ENCODE data around the gene EVA1B. TPM values are rescaled to one million over a fixed set of nuclear protein-coding genes. Genes with fewer than 3 reads are reported as not detected.
A peak's percentile ranks its signal among the peaks of the same experiment; 100 is the strongest.

The EVA1B gene
- total RNA-seq, 1 experiment from 2014 or later = 32.0 TPM

DNA sequence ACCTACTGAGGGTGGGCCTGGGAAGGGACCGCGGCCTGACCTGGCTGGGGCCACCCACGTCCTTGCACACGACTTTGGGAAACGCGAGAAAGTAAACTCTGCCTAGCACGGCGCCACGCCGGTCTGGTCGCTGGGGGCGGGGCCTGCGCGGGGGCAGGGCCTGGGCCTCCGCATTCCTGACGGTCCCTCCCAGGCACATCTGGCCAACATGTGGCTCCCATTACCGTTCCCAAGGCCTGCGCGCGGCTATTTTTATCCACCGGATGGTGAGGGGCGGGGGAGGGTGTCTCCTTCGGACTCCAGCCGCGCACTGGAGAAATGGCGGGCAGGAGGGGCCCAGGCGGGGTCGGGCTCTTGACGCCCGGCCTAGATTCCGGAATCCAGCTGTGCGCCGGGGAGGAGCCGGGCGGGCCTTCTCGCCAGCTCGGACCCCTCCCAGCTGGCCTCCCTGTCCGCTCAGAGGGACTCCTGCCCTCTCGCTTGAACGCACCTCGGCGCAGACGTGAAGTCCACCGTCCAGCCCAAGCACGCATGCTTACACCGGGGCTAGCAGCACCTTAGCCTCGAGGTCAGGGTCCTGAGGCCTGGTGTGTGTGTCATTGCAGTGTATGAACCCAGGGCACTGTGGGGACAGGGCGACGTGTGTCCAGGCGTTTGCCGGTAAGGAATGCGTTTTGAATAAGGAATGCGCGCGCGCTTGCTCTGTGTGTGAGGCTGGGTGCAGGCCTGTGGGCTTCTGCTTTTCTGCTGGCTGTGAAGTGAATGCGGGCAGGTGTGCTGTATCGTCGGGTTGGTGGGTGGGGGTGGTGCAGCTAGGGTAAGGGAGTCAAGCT, 2.1 kb downstream of the EVA1B start (continued):
- TF ChIP-seq GABPB1 (CRISPR knock-in tag; IDR thresholded peaks at IDR 0.05) (no peak), OVOL2 (CRISPR knock-in tag; IDR thresholded peaks at IDR 0.05; ENCODE audit: borderline replicate concordance) (no peak), RELA (CRISPR knock-in tag; IDR thresholded peaks at IDR 0.05; ENCODE audit: borderline replicate concordance) (no peak), EMX1 (CRISPR knock-in tag; IDR thresholded peaks at IDR 0.05) (no peak), SMAD4 (CRISPR knock-in tag; IDR thresholded peaks at IDR 0.05) (no peak), NR1H2 (CRISPR knock-in tag; IDR thresholded peaks at IDR 0.05) (no peak), IRF2 (CRISPR knock-in tag; IDR thresholded peaks at IDR 0.05; ENCODE audit: borderline replicate concordance, low read depth) (0 out of 2 replicates have a peak, but pooled peaks have one; percentile 49), CBFB (CRISPR knock-in tag; IDR thresholded peaks at IDR 0.05; ENCODE audit: low read depth) (no peak), MXD4 (CRISPR knock-in tag; IDR thresholded peaks at IDR 0.05; ENCODE audit: borderline replicate concordance) (no peak), ZNF232 (CRISPR knock-in tag; IDR thresholded peaks at IDR 0.05) (peak; percentile 89), NFYB (CRISPR knock-in tag; conservative IDR thresholded peaks at IDR 0.05; ENCODE audit: low read depth) (no peak), ELF4 (CRISPR knock-in tag; IDR thresholded peaks at IDR 0.05; ENCODE audit: low read depth) (no peak), ZNF396 (CRISPR knock-in tag; IDR thresholded peaks at IDR 0.05; ENCODE audit: borderline replicate concordance) (no peak), ZBTB21 (CRISPR knock-in tag; IDR thresholded peaks at IDR 0.05; ENCODE audit: borderline replicate concordance) (peak; percentile 66; the same call in 1 of the 2 replicates), ESRRA (CRISPR knock-in tag; IDR thresholded peaks at IDR 0.05; ENCODE audit: borderline replicate concordance) (no peak)
- TF ChIP-seq, protein P1, sequence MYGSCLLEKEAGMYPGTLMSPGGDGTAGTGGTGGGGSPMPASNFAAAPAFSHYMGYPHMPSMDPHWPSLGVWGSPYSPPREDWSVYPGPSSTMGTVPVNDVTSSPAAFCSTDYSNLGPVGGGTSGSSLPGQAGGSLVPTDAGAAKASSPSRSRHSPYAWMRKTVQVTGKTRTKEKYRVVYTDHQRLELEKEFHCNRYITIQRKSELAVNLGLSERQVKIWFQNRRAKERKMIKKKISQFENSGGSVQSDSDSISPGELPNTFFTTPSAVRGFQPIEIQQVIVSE (CRISPR knock-in tag; IDR thresholded peaks at IDR 0.05; ENCODE audit: borderline replicate concordance) = no peak
- TF ChIP-seq, protein P2, sequence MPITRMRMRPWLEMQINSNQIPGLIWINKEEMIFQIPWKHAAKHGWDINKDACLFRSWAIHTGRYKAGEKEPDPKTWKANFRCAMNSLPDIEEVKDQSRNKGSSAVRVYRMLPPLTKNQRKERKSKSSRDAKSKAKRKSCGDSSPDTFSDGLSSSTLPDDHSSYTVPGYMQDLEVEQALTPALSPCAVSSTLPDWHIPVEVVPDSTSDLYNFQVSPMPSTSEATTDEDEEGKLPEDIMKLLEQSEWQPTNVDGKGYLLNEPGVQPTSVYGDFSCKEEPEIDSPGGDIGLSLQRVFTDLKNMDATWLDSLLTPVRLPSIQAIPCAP (CRISPR knock-in tag; IDR thresholded peaks at IDR 0.05) = peak; percentile 72; the same call in 1 of the 2 replicates
- TF ChIP-seq, protein P3, sequence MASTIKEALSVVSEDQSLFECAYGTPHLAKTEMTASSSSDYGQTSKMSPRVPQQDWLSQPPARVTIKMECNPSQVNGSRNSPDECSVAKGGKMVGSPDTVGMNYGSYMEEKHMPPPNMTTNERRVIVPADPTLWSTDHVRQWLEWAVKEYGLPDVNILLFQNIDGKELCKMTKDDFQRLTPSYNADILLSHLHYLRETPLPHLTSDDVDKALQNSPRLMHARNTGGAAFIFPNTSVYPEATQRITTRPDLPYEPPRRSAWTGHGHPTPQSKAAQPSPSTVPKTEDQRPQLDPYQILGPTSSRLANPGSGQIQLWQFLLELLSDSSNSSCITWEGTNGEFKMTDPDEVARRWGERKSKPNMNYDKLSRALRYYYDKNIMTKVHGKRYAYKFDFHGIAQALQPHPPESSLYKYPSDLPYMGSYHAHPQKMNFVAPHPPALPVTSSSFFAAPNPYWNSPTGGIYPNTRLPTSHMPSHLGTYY (CRISPR knock-in tag; IDR thresholded peaks at IDR 0.05) = no peak
- TF ChIP-seq, protein P4, sequence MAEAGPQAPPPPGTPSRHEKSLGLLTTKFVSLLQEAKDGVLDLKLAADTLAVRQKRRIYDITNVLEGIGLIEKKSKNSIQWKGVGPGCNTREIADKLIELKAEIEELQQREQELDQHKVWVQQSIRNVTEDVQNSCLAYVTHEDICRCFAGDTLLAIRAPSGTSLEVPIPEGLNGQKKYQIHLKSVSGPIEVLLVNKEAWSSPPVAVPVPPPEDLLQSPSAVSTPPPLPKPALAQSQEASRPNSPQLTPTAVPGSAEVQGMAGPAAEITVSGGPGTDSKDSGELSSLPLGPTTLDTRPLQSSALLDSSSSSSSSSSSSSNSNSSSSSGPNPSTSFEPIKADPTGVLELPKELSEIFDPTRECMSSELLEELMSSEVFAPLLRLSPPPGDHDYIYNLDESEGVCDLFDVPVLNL (CRISPR knock-in tag; IDR thresholded peaks at IDR 0.05; ENCODE audit: borderline replicate concordance, low read depth) = peak; percentile 74; the same call in 1 of the 2 replicates
- TF ChIP-seq, protein P5, sequence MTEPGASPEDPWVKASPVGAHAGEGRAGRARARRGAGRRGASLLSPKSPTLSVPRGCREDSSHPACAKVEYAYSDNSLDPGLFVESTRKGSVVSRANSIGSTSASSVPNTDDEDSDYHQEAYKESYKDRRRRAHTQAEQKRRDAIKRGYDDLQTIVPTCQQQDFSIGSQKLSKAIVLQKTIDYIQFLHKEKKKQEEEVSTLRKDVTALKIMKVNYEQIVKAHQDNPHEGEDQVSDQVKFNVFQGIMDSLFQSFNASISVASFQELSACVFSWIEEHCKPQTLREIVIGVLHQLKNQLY (CRISPR knock-in tag; IDR thresholded peaks at IDR 0.05) = no peak
- TF ChIP-seq, protein P6, sequence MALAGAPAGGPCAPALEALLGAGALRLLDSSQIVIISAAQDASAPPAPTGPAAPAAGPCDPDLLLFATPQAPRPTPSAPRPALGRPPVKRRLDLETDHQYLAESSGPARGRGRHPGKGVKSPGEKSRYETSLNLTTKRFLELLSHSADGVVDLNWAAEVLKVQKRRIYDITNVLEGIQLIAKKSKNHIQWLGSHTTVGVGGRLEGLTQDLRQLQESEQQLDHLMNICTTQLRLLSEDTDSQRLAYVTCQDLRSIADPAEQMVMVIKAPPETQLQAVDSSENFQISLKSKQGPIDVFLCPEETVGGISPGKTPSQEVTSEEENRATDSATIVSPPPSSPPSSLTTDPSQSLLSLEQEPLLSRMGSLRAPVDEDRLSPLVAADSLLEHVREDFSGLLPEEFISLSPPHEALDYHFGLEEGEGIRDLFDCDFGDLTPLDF (CRISPR knock-in tag; IDR thresholded peaks at IDR 0.05) = no peak
- TF ChIP-seq, protein P7, sequence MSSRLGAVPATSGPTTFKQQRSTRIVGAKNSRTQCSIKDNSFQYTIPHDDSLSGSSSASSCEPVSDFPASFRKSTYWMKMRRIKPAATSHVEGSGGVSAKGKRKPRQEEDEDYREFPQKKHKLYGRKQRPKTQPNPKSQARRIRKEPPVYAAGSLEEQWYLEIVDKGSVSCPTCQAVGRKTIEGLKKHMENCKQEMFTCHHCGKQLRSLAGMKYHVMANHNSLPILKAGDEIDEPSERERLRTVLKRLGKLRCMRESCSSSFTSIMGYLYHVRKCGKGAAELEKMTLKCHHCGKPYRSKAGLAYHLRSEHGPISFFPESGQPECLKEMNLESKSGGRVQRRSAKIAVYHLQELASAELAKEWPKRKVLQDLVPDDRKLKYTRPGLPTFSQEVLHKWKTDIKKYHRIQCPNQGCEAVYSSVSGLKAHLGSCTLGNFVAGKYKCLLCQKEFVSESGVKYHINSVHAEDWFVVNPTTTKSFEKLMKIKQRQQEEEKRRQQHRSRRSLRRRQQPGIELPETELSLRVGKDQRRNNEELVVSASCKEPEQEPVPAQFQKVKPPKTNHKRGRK (CRISPR knock-in tag; IDR thresholded peaks at IDR 0.05; ENCODE audit: borderline replicate concordance) = no peak
- TF ChIP-seq, protein P8, sequence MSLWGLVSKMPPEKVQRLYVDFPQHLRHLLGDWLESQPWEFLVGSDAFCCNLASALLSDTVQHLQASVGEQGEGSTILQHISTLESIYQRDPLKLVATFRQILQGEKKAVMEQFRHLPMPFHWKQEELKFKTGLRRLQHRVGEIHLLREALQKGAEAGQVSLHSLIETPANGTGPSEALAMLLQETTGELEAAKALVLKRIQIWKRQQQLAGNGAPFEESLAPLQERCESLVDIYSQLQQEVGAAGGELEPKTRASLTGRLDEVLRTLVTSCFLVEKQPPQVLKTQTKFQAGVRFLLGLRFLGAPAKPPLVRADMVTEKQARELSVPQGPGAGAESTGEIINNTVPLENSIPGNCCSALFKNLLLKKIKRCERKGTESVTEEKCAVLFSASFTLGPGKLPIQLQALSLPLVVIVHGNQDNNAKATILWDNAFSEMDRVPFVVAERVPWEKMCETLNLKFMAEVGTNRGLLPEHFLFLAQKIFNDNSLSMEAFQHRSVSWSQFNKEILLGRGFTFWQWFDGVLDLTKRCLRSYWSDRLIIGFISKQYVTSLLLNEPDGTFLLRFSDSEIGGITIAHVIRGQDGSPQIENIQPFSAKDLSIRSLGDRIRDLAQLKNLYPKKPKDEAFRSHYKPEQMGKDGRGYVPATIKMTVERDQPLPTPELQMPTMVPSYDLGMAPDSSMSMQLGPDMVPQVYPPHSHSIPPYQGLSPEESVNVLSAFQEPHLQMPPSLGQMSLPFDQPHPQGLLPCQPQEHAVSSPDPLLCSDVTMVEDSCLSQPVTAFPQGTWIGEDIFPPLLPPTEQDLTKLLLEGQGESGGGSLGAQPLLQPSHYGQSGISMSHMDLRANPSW (CRISPR knock-in tag; conservative IDR thresholded peaks at IDR 0.05; ENCODE audit: low read depth) = no peak
- TF ChIP-seq, protein P9, sequence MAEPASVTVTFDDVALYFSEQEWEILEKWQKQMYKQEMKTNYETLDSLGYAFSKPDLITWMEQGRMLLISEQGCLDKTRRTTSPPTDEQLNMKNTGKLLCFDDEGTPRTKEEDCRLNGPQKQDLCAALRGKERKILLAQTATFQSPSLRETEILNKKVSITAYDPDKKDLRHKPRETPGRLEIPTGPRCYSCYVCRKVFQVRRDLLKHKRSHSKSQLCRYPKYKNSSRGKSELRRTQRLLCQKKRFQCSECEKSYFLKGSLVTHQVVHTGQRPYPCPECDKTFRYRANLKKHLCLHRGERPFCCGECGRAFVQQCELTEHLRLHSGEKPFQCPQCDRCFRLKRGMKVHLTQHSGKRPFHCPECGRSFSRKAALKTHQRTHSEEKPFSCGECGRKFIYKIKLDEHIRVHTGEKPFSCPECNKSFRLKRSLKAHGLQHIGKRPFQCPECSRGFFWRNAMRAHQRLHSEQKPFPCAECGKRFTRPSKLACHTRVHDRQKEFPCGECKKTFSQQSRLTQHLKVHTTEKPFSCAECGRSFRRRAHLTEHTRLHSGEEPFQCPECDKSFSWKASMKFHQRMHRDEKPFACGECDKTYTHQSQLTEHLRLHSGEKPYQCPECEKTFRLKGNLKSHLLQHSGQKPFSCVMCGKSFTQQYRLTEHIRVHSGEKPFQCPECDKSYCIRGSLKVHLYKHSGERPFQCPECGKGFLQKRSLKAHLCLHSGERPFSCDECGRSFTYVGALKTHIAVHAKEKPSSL (CRISPR knock-in tag; conservative IDR thresholded peaks at IDR 0.05) = no peak

All from WTC11 (cell line).